Ovary (tissue), 9 donors: ENCODE data around the gene NRDE2. TPM values are rescaled to one million over a fixed set of nuclear protein-coding genes. Genes with fewer than 3 reads are reported as not detected.
"Not testable (repeated sequence)": the region's sequence is repeated elsewhere in the genome, so short reads cannot be mapped to it uniquely, and the experiment has no call there.

ENCODE experiments used
- DNase-seq, 5 donors: peaks; one replicate each; pipeline ENCODE4 v3.0.0-alpha.2; 2019 to 2020
- H3K27ac ChIP-seq, 2 donors: fragments of 200-600 bp; one replicate each; pipeline versions ENCODE4 v1.5.1 to v1.8.0; 2019 to 2022
- H3K27me3 ChIP-seq: fragments of 200-600 bp; one replicate; pipeline ENCODE4 v1.8.0; 2022
- H3K36me3 ChIP-seq: fragments of 200-600 bp; sonication (generic); one replicate; pipeline ENCODE4 v1.5.1; 2019
- H3K4me1 ChIP-seq: one replicate; pipeline ENCODE4 v1.8.1; 2013; ENCODE audit warnings: mild to moderate bottlenecking, moderate library complexity; ENCODE audit not compliant: insufficient read depth
- H3K4me3 ChIP-seq: fragments of 200-600 bp; sonication (generic); one replicate; pipeline ENCODE4 v1.5.1; 2017
- H3K9me3 ChIP-seq, 2 donors: fragments of 200-600 bp in 1 of 2; sonication (generic) in 1 of 2; one replicate each; pipeline versions ENCODE4 v1.5.1 to v1.8.1; 2013 to 2019; ENCODE audit warnings: mild to moderate bottlenecking in 1 of 2, moderate library complexity in 1 of 2
- EP300 ChIP-seq: sonication (generic); formaldehyde crosslinking; IDR thresholded peaks from one replicate; pipeline ENCODE4 v1.6.1; 2017; ENCODE audit warnings: antibody characterized with exemption
- POLR2A ChIP-seq: fragments of 450-650 bp; IDR thresholded peaks from one replicate; pipeline ENCODE4 v1.6.1; 2017; ENCODE audit warnings: antibody characterized with exemption, mild to moderate bottlenecking, moderate library complexity
- WGBS, 3 donors: extraction: QIAGEN DNeasy Blood & Tissue Kit in 1 of 3; methylation state at CpG; one replicate each; pipeline versions ENCODE4 v1.1.5 to v1.1.7; 2013 to 2017; 5-methylcytosine and 5-hydroxymethylcytosine counted together
- intact Hi-C, 4 donors: fragments of 100-400 bp; cut with DNase I; formaldehyde crosslinking; loops; one replicate each; pipeline versions ENCODE4 v1.11.0 to v1.15.1; 2022 to 2023
- polyA plus RNA-seq, 2 donors: library from polyadenylated mRNA; stranded (reverse); fragments of 200-250 nt in 1 of 2; fragments of 350-450 nt in 1 of 2; fragmentation: Illumina TruSeq in 1 of 2; extraction: RNeasy Lipid Tissue Mini Kit (QIAGEN cat#74804) in 1 of 2; gene quantifications; one replicate each; pipeline ENCODE4 v1.2.3, GENCODE V29; 2013 to 2014
- total RNA-seq, 7 donors: library from RNA; depleted of rRNA in 2 of 7; stranded (reverse); fragments of >200 nt in 2 of 7; fragmentation: NEBNext Ultra II Directional in 3 of 7; extraction: Animal tissue kit (Norgen Biotek cat#: 25700) in 3 of 7; gene quantifications; one replicate each; pipeline versions ENCODE4 v1.1.0 to v1.2.4, GENCODE V29; 2016 to 2023
- TF ChIP-seq, protein P1 (sequence below), 3 donors: fragments of 450-650 bp in 2 of 3; fragments of 200-600 bp in 1 of 3; IDR thresholded peaks; one replicate each; pipeline versions ENCODE4 v1.5.1 to v1.8.0; 2016 to 2022; ENCODE audit warnings: antibody characterized with exemption in 3 of 3, mild to moderate bottlenecking in 1 of 3
- donor health status: DM: no; HTN: no; CAD: no; lungs with moderate emphysema.
- donor health status: DM: no; HTN: no; CAD: no.
- donor health status: Bipolar disorder and iron deficiency.
- donor health status: DM: yes; HTN: yes; CAD: no.
- donor health status: DM: no; HTN: no; CAD: no.
- donor health status: DM: yes; HTN: yes; CAD: no.

NRDE2 gene
- total and polyA plus RNA-seq, 9 donors = 7.7 to 28.5 (median 15.4) TPM

DNA sequence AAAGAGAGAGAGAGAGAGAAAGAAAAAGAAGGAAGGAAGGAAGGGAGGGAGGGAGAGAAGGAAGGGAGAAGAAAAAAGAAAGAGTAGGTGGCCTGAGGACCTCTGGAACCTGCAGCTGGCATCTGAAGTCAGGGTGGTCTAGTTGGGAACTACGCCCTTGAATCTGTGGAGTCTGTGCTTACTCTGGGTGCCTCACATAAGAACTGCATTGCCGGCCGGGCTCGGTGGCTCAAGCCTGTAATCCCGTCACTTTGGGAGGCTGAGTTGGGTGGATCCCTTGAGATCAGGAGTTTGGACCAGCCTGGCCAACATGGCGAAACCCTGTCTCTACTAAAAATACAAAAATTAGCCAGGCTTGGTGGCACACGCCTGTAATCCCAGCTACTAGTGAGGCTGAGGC, 10.0 kb upstream of the NRDE2 start:
- no peaks in the 10 kb centered on the region for H3K36me3 ChIP-seq
- no peak overlapping the region for H3K4me3 ChIP-seq
- H3K27me3 ChIP-seq = no peaks in the 10 kb centered on the region
- 75 to 79% (median 76%) methylated on average over 7 of the region's 7 CpGs for WGBS, 3 donors
- intact Hi-C loops = no loop called here
- TF ChIP-seq POLR2A (no peak), EP300 (no peak)
- TF ChIP-seq, protein P1, sequence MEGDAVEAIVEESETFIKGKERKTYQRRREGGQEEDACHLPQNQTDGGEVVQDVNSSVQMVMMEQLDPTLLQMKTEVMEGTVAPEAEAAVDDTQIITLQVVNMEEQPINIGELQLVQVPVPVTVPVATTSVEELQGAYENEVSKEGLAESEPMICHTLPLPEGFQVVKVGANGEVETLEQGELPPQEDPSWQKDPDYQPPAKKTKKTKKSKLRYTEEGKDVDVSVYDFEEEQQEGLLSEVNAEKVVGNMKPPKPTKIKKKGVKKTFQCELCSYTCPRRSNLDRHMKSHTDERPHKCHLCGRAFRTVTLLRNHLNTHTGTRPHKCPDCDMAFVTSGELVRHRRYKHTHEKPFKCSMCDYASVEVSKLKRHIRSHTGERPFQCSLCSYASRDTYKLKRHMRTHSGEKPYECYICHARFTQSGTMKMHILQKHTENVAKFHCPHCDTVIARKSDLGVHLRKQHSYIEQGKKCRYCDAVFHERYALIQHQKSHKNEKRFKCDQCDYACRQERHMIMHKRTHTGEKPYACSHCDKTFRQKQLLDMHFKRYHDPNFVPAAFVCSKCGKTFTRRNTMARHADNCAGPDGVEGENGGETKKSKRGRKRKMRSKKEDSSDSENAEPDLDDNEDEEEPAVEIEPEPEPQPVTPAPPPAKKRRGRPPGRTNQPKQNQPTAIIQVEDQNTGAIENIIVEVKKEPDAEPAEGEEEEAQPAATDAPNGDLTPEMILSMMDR (IDR thresholded peaks at IDR 0.05) = no peak
- H3K27ac ChIP-seq = no peak overlapping the region
- no peaks in the 10 kb centered on the region for H3K9me3 ChIP-seq
- no peak for DNase-seq
- H3K4me1 ChIP-seq = no peaks in the 10 kb centered on the region

DNA sequence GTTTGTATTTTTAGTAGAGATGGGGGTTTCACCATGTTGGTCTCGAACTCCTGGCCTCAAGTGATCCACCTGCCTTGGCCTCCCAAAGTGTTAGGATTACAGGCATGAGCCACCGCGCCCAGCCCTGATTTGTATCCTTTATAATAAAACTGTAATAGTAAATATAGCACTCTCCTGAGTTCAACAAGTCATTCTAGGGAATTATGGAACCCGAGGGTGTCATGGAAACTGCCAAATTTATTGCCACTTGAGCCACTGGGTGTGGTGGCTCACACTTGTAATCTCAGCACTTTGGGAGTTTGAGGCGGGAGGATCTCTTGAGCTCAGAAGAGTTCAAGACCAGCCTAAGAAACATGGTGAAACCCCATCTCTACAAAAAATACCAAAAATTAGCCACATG, 9.5 kb upstream of the NRDE2 start:
- H3K27me3 ChIP-seq, H3K27ac ChIP-seq, H3K4me3 ChIP-seq, H3K9me3 ChIP-seq, DNase-seq, H3K4me1 ChIP-seq, intact Hi-C loops, H3K36me3 ChIP-seq: not testable (repeated sequence)
- 59 to 83% (median 64%) methylated on average over 5 of the region's 5 CpGs for WGBS, 3 donors

DNA sequence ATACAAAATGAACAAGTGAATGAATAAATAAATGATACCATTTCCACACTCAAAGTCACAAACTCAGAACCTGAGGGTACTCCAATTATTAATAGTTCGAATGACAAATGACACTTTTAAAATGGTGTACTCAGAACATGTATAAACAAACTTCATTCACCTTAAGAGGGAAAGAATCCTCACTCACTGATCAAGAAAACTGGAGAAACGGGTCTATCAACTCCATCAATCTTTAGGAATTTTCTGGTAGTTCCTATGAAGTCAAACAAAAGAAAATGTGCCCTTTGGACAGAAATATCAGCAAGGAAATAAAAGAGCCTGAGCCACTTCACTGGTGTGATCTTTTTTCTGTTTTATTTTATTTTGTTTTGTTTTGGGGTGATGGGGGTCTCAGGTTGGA, 5.2 kb upstream of the NRDE2 start:
- Histone ChIP-seq H3K27ac (no peak overlapping the region), H3K4me1 (no peaks in the 10 kb centered on the region), H3K9me3 (no peaks in the 10 kb centered on the region), H3K27me3 (no peaks in the 10 kb centered on the region), H3K36me3 (no peaks in the 10 kb centered on the region), H3K4me3 (no peak overlapping the region)
- TF ChIP-seq, protein P1 (IDR thresholded peaks at IDR 0.05) = no peak
- no peak for TF ChIP-seq EP300
- TF ChIP-seq POLR2A = no peak
- 65 to 78% (median 67%) methylated on average over 2 of the region's 2 CpGs for WGBS, 3 donors
- intact Hi-C loops = no loop called here
- DNase-seq = no peak

DNA sequence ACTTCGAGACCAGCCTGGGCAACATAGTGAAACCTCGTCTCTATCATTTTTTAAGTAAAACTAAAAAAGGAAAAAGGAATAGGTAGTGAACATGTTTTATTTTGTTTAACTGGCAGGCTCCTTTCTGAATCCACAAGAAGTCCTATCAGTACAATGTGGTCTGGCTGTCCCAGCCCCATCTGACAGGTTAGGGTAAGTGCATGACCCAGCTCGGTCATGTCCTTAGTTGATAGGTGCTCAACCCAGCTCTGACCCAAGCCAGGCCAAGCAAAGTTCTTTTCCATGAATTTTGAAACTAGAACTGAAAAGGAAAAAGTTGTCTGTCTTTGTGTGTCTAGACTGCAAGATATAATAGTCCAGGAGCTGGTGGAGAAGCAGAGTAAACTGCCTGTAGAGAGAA, 4.7 kb upstream of the NRDE2 start:
- H3K36me3 ChIP-seq = no peaks in the 10 kb centered on the region
- no peaks in the 10 kb centered on the region for H3K9me3 ChIP-seq
- no peaks in the 10 kb centered on the region for H3K27me3 ChIP-seq
- no peak overlapping the region for H3K27ac ChIP-seq
- no peak overlapping the region for H3K4me3 ChIP-seq
- intact Hi-C loops = no loop called here
- 75 to 83% (median 75%) methylated on average over 3 of the region's 3 CpGs for WGBS, 3 donors
- TF ChIP-seq POLR2A = no peak
- TF ChIP-seq, protein P1 (IDR thresholded peaks at IDR 0.05) = no peak
- TF ChIP-seq EP300 = no peak
- DNase-seq = no peak
- H3K4me1 ChIP-seq = no peaks in the 10 kb centered on the region

DNA sequence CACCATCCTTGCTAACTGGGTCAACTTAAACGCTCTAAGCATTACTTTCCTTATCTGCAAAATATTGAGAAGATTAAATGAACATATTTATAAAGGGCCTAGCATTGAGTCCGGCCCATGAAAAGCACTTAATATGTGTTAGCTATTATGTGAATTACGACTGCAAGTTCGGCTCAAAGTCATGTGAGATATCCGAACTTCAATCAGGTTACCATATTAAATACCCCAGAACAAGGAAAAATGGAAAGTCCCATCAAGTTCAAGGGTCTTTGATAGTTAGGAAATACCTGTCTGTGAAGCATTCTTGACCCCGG, 487 bp upstream of the NRDE2 start:
- 24 to 31% (median 28%) methylated on average over 6 of the region's 6 CpGs for WGBS, 3 donors
- no peak for TF ChIP-seq EP300
- TF ChIP-seq, protein P1 (IDR thresholded peaks at IDR 0.05) = no peak
- no peak for TF ChIP-seq POLR2A
- Histone ChIP-seq H3K27ac (no peak overlapping the region), H3K27me3 (no peaks in the 10 kb centered on the region), H3K36me3 (no peaks in the 10 kb centered on the region), H3K9me3 (no peaks in the 10 kb centered on the region), H3K4me1 (peaks cover 7% of the 10 kb centered on the region), H3K4me3 (peak overlapping the region; percentile 59)
- intact Hi-C loops = loop anchor here in 1 of 4 donors (5.0 kb wide), 1 partner anchor 65 kb away; the partner anchor contains the start of gene CALM1
- no peak for DNase-seq
